ENCODE measurements around the gene CBLB. TPM values are rescaled to one million over a fixed set of nuclear protein-coding genes. Genes with fewer than 3 reads are reported as not detected.

CBLB gene
- total RNA-seq, 1 experiment from 2014 or later = 8.6 TPM

DNA sequence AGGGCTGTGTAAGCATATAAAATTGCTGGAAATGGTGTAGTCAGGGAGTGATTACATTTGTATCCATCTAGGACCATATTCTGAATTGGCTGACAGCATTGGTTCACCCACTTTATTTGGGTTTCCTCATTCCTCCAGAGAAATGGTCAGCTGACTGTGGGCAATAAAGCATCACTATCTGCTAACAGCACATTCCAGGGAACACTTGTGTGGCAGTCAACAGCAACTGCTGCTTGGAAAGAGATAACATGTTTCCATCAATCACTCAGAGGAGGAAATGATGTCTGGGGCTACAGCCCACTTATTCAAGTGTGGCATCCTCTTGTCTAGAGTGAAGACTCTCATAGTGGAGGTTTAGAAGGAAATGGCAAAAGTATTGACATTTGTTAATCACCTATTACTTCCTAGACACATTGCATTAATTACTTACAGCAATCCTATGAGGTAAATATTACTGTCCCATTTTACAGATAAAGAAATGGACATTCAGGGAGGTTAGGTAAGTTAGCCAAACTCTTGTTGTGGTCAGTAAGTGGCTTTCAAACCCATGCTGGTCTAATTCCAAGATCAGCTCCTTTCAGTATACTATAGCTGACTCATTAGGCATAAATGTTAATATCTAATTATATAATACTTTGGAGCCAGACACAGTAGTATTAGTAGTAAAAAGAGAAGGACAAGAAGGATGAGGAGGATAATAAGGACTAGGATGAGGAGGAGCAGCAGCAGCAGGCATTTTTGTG lies 254.4 kb downstream of the CBLB start:
- ATAC-seq (no peak), DNase-seq (ENCODE audit: low read depth, low spot score) (no peak)
- H3K9me3 ChIP-seq (ENCODE audit: control insufficient read depth, insufficient read depth, low read depth, low read length) = no peaks in the 10 kb centered on the region
- no peaks in the 10 kb centered on the region for H3K4me1 ChIP-seq (ENCODE audit: control insufficient read depth, insufficient read depth, low read length)
- ChIA-PET CTCF (no interaction called here), POLR2A (no interaction called here)
- H3K27ac ChIP-seq (ENCODE audit: low read length) = no peak overlapping the region
- no peaks in the 10 kb centered on the region for H3K36me3 ChIP-seq (ENCODE audit: control insufficient read depth, insufficient read depth, low read length)
- intact Hi-C loops (cut with micrococcal nuclease; ENCODE audit: unreplicated experiment) = no loop called here
- in situ Hi-C loops (cut with HindIII; ENCODE audit: low pct_unique_long_range_greater_than_20kb, low sequenced_read_pairs) = no loop called here
- TF ChIP-seq SIN3A (IDR thresholded peaks at IDR 0.05; ENCODE audit: borderline replicate concordance, insufficient read depth, low read depth, low read length) (no peak), TCF7L2 (IDR thresholded peaks at IDR 0.05; ENCODE audit: low read depth, low read length) (no peak), POLR2AphosphoS5 (IDR thresholded peaks at IDR 0.05; ENCODE audit: low read depth, low read length) (no peak)
- TF ChIP-seq, protein P1, sequence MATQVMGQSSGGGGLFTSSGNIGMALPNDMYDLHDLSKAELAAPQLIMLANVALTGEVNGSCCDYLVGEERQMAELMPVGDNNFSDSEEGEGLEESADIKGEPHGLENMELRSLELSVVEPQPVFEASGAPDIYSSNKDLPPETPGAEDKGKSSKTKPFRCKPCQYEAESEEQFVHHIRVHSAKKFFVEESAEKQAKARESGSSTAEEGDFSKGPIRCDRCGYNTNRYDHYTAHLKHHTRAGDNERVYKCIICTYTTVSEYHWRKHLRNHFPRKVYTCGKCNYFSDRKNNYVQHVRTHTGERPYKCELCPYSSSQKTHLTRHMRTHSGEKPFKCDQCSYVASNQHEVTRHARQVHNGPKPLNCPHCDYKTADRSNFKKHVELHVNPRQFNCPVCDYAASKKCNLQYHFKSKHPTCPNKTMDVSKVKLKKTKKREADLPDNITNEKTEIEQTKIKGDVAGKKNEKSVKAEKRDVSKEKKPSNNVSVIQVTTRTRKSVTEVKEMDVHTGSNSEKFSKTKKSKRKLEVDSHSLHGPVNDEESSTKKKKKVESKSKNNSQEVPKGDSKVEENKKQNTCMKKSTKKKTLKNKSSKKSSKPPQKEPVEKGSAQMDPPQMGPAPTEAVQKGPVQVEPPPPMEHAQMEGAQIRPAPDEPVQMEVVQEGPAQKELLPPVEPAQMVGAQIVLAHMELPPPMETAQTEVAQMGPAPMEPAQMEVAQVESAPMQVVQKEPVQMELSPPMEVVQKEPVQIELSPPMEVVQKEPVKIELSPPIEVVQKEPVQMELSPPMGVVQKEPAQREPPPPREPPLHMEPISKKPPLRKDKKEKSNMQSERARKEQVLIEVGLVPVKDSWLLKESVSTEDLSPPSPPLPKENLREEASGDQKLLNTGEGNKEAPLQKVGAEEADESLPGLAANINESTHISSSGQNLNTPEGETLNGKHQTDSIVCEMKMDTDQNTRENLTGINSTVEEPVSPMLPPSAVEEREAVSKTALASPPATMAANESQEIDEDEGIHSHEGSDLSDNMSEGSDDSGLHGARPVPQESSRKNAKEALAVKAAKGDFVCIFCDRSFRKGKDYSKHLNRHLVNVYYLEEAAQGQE (IDR thresholded peaks at IDR 0.05; ENCODE audit: insufficient read depth in 1 of 2, low read depth in 2 of 2, low read length in 1 of 2) = no peak
- TF ChIP-seq, protein P2, sequence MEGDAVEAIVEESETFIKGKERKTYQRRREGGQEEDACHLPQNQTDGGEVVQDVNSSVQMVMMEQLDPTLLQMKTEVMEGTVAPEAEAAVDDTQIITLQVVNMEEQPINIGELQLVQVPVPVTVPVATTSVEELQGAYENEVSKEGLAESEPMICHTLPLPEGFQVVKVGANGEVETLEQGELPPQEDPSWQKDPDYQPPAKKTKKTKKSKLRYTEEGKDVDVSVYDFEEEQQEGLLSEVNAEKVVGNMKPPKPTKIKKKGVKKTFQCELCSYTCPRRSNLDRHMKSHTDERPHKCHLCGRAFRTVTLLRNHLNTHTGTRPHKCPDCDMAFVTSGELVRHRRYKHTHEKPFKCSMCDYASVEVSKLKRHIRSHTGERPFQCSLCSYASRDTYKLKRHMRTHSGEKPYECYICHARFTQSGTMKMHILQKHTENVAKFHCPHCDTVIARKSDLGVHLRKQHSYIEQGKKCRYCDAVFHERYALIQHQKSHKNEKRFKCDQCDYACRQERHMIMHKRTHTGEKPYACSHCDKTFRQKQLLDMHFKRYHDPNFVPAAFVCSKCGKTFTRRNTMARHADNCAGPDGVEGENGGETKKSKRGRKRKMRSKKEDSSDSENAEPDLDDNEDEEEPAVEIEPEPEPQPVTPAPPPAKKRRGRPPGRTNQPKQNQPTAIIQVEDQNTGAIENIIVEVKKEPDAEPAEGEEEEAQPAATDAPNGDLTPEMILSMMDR (IDR thresholded peaks at IDR 0.05) = no peak
- H3K27me3 ChIP-seq (ENCODE audit: control insufficient read depth, insufficient read depth, low read length) = no peaks in the 10 kb centered on the region
- H3K4me3 ChIP-seq (ENCODE audit: low read depth in 2 of 2, low read length in 2 of 2) = no peak overlapping the region
- BruUV-seq (replicated peaks) = no TSS peak

DNA sequence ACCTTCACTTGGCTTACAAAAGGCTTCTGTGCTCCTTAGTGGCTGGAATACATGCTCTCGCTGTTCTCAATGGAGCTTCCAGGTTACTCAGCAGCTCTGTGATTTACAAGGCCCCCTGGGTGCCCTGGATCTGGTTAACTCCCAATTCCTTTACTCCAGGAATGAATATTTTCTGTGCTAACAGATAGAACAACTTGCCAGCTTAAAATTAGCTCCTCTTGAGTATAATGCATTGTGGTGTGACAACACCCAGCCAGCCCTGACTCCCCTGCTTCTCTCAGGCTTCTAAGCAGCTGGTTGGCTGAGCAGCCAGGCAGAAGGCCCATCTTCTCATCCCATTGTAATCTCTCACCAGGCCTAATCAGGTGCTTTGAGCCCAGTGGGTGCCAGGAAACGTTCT lies 255.7 kb downstream of the CBLB start:
- TF ChIP-seq, protein P2 (IDR thresholded peaks at IDR 0.05) = no peak
- TF ChIP-seq SIN3A (IDR thresholded peaks at IDR 0.05; ENCODE audit: borderline replicate concordance, insufficient read depth, low read depth, low read length) (no peak), TCF7L2 (IDR thresholded peaks at IDR 0.05; ENCODE audit: low read depth, low read length) (no peak), POLR2AphosphoS5 (IDR thresholded peaks at IDR 0.05; ENCODE audit: low read depth, low read length) (no peak)
- TF ChIP-seq, protein P1 (IDR thresholded peaks at IDR 0.05; ENCODE audit: insufficient read depth in 1 of 2, low read depth in 2 of 2, low read length in 1 of 2) = no peak
- no peak for ATAC-seq

More for the DNA sequence above, 255.7 kb downstream of the CBLB start:
- POLR2A ChIA-PET = no interaction called here
- intact Hi-C loops (cut with micrococcal nuclease; ENCODE audit: unreplicated experiment) (no loop called here), in situ Hi-C loops (cut with HindIII; ENCODE audit: low pct_unique_long_range_greater_than_20kb, low sequenced_read_pairs) (no loop called here)
- no TSS peak for BruUV-seq (replicated peaks)
- Histone ChIP-seq H3K27me3 (ENCODE audit: control insufficient read depth, insufficient read depth, low read length) (no peaks in the 10 kb centered on the region), H3K4me3 (ENCODE audit: low read depth in 2 of 2, low read length in 2 of 2) (no peak overlapping the region), H3K36me3 (ENCODE audit: control insufficient read depth, insufficient read depth, low read length) (no peaks in the 10 kb centered on the region), H3K27ac (ENCODE audit: low read length) (no peak overlapping the region), H3K9me3 (ENCODE audit: control insufficient read depth, insufficient read depth, low read depth, low read length) (no peaks in the 10 kb centered on the region), H3K4me1 (ENCODE audit: control insufficient read depth, insufficient read depth, low read length) (no peaks in the 10 kb centered on the region)
- CTCF ChIA-PET = no interaction called here
- no peak for DNase-seq (ENCODE audit: low read depth, low spot score)
